HG03432 (cell line): ENCODE measurements around the gene NLGN3.

Experiments used
- ATAC-seq: cut with Tn5 transposase; IDR thresholded peaks from one replicate; pipeline ENCODE4 v1.9.1; 2021; ENCODE audit warnings: mild to moderate bottlenecking, moderate library complexity; ENCODE audit not compliant: unreplicated experiment

NLGN3 gene

GRCh38 chrX:71144651-71145050, at the start of gene NLGN3:
Gene NLGN3, plus strand, starts transcription at chrX:71144841. Its CDS starts 2,909 bp downstream, at chrX:71147750.
- no peak for ATAC-seq

- ATAC-seq = peak; percentile 14
Measured at GRCh38 chrX:71095033-71095432, 49.6 kb upstream of the NLGN3 start.

GRCh38 chrX:71095555-71095980, 49.1 kb upstream of the NLGN3 start, which contains the start of gene FOXO4:
Gene FOXO4, plus strand, starts transcription at chrX:71095851. Its CDS starts 678 bp downstream, at chrX:71096529.
- peak; percentile 95 for ATAC-seq

DNA sequence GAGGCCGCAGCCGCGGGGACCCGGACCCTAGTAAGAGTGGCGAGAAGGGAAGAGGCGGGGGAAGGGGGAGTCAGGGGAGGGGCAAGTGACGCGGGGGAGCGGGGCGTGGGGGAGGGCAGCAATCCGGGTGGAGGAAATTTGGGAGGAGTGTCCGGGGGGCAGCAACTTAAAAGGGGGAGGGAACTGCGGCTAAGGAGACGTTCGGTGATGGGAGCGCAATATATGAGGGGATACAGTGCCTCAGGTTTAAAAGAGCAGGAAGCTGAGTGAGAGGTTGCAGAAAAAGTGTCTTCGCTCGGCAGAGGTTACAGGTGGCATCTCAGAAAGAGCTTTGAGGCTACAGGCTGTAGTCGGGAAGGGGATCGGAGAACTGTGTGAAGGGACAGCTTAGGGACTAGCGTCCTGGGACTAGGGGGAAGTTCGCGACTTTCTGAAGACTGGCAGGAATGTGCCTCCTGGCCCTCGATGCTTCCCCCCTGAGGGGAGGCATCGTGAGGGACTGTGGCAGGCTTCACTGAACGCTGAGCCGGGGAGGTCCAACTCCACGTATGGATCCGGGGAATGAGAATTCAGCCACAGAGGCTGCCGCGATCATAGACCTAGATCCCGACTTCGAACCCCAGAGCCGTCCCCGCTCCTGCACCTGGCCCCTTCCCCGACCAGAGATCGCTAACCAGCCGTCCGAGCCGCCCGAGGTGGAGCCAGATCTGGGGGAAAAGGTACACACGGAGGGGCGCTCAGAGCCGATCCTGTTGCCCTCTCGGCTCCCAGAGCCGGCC, 48.5 kb upstream of the NLGN3 start:
- ATAC-seq = peak; percentile 24

- no peak for ATAC-seq
Measured at GRCh38 chrX:71096760-71097032, 47.9 kb upstream of the NLGN3 start.

GRCh38 chrX:71098302-71098701, 46.3 kb upstream of the NLGN3 start:
- ATAC-seq = no peak

- no peak for ATAC-seq
Measured at GRCh38 chrX:71098951-71099506, 45.6 kb upstream of the NLGN3 start.

- ATAC-seq = no peak
Measured at GRCh38 chrX:71099736-71100135, 44.9 kb upstream of the NLGN3 start.

- no peak for ATAC-seq
Measured at GRCh38 chrX:71100581-71101505, 43.8 kb upstream of the NLGN3 start.

- no peak for ATAC-seq
Measured at GRCh38 chrX:71102292-71102691, 42.3 kb upstream of the NLGN3 start.

GRCh38 chrX:71103110-71103983, 41.3 kb upstream of the NLGN3 start:
- ATAC-seq = peak; percentile 47

DNA sequence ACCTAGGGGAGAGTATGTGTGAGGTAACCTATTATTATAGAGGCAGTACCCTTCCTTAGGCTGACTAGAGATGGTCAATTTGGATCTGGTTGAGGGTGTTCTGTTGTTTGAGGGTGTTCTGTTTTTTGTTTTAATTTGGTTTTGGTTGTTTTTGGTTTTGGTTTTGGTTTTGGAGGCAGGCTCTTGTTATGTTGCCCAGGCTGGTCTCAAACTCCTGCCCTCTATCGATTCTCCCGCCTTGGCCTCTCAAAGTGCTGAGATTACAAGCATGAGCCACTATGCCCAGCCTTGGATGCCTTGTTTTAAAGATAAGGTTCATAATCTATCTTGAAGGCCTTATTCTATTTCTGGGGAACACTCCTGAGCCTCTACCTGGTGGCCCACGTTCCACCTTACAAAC, 39.0 kb upstream of the NLGN3 start:
- no peak for ATAC-seq

DNA sequence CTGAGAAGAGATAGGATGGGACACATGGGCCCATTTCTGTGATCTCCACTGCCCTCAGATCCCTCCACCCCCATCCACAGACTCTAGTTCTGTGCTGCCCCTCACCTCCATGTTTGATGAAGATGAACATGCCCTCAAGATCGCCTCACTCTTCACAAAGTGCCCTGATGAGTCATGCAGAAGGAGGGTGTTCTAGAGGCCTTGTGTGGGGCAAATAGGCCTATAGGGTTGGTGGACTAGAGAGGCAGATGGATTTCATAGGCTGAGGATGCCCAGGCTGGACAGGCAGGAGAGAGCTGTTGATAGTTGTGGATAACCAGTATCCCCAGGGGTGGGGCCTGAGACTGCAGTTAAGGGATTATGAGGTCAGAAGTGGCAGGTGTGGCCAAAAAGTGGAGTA, 38.2 kb upstream of the NLGN3 start, which contains the start of gene CXorf65:
Gene CXorf65, minus strand, starts transcription at position 314 of the 400 bp plus-strand sequence. Its CDS starts 184 bp downstream, at position 130.
- ATAC-seq = no peak

GRCh38 chrX:71107245-71107644, 37.4 kb upstream of the NLGN3 start:
- no peak for ATAC-seq

DNA sequence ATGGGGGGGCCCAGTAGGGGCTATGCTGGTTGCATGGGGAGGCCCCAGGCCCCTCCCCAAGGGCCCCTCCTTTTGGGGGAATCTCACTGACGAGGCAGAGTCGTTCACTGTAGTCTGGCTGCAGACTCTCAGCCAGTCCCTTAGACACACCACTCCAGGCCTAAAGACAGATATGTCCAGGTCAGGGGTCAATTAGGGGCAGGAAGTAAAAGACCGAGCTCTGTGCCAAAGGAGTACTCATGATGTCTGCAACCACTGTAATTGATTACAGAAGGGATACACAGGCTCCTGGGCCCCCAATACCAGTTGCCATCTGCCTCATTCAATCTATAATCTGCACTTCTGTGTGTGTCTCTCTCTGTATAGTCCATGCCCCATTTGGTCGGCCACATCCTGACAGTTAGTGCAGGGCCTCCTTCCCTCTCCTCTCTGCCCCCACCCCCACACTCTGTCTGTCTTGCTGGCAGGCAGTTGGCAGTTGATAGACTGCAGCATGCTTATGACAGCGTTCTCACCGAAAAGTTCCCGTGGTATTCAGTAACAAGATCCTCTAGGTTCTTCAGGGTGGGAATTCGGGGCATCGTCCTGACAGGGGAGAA, 36.8 kb upstream of the NLGN3 start:
- no peak for ATAC-seq

DNA sequence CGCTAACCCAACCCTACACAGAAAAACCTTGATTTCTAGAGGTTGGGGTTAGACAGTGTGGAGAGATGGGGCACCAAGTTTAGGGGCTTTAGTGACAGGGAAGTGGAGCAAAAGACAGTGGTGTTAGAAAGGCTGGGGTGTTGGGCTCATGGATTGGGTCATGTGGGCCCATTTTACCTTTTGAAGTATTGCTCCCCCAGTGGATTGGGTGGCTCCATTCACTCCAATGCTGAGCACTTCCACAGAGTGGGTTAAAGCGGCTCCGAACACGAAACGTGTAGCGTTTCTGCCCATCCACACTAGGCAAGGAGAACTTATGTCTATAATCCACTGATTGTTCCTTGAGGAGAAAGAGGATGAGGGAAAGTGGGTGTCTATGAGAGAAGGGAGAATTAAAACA, 35.6 kb upstream of the NLGN3 start:
- ATAC-seq = no peak

DNA sequence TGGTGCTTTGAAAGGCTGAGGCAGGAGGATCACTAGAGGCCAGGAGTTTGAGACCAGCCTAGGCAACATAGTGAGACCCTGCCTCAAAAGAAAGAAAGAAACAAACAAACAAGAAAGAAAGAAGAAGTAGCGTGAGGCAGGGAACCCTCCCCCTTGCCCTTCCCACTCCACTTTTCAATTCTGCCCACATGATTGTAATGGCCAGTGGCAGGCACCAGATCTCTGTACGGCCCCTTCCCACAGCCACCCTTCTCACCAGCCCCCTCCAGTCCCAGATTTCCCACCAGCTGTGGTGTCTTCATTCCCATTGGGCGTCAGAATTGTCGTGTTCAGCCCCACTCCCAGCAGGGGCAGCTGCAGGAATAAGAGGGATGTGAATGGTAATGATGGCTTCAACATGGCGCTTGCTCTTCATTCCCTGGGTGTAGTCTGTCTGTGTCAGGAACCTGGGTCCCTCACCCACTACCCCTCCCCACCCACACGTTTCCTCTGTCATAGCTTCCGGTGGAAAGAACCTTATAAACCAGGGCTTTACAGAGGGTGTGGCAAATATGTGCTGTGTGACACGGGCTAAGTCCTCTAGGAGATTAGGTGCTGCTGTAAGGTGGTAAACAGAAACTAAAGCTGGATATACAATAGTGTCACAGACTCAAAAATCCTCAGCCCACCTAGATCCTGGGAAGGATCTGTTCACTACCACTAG, 33.3 kb upstream of the NLGN3 start, which contains the start of gene IL2RG:
Gene IL2RG, minus strand, starts transcription at position 437 of the 703 bp plus-strand sequence. Its CDS starts 38 bp downstream, at position 399.
- peak; percentile 95 for ATAC-seq

- ATAC-seq = peak; percentile 32
Measured at GRCh38 chrX:71111921-71112431, 32.7 kb upstream of the NLGN3 start.

DNA sequence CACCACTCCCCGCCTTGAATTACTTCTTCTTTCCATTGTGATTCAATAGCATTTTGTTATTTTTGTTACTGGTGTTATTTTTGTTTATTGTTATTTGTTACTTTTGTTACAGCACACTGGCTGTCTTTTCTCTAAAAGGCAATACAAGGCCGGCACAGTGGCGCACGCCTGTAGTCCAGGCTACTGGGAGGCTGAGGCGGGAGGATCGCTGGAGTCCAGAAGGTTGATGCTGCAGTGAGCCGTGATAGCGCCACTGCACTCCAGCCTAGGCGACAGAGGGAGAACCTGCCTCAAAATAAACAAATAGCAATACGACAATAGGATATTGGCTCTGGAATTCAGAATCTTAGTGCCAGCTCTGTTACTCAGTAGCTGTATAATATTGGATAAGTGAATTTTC, 27.3 kb upstream of the NLGN3 start:
- no peak for ATAC-seq
